HG03060 (cell line): ENCODE measurements around the gene PRG3.
"Not testable (repeated sequence)": the region's sequence is repeated elsewhere in the genome, so short reads cannot be mapped to it uniquely, and the experiment has no call there.

Experiments
- ATAC-seq: cut with Tn5 transposase; IDR thresholded peaks from one replicate; pipeline ENCODE4 v1.9.1; 2021; ENCODE audit warnings: low read depth, moderate number of reproducible peaks; ENCODE audit not compliant: unreplicated experiment

Gene PRG3

GRCh38 chr11:57363131-57364080, 17.5 kb downstream of the PRG3 start:
- ATAC-seq, result no peak

GRCh38 chr11:57361926-57362325, 19.0 kb downstream of the PRG3 start:
- no peak for ATAC-seq

GRCh38 chr11:57361420-57361819, 19.5 kb downstream of the PRG3 start:
- ATAC-seq, result not testable (repeated sequence)

- ATAC-seq, result no peak
These were observed 20.0 kb downstream of the PRG3 start for GRCh38 chr11:57360991-57361390.

- no peak for ATAC-seq
These were observed 20.9 kb downstream of the PRG3 start for GRCh38 chr11:57359896-57360690.

- ATAC-seq, result no peak
These were observed 21.6 kb downstream of the PRG3 start for GRCh38 chr11:57359396-57359795.

GRCh38 chr11:57358991-57359390, 22.0 kb downstream of the PRG3 start:
- no peak for ATAC-seq

GRCh38 chr11:57358543-57358961, 22.4 kb downstream of the PRG3 start:
- no peak for ATAC-seq

- no peak for ATAC-seq
These were observed 23.1 kb downstream of the PRG3 start for GRCh38 chr11:57357856-57358255.

GRCh38 chr11:57357310-57357709, 23.6 kb downstream of the PRG3 start:
- no peak for ATAC-seq

GRCh38 chr11:57356268-57356667, 24.7 kb downstream of the PRG3 start:
- ATAC-seq, result no peak

GRCh38 chr11:57354699-57355098, 26.3 kb downstream of the PRG3 start:
- ATAC-seq, result no peak

GRCh38 chr11:57353852-57354251, 27.1 kb downstream of the PRG3 start:
- ATAC-seq, result no peak

- no peak for ATAC-seq
These were observed 27.5 kb downstream of the PRG3 start for GRCh38 chr11:57353446-57353845.

GRCh38 chr11:57353036-57353435, 27.9 kb downstream of the PRG3 start:
- ATAC-seq, result no peak

GRCh38 chr11:57349491-57350274, 31.3 kb downstream of the PRG3 start:
- no peak for ATAC-seq

GRCh38 chr11:57348636-57349313, 32.2 kb downstream of the PRG3 start:
- no peak for ATAC-seq

- no peak for ATAC-seq
These were observed 32.9 kb downstream of the PRG3 start for GRCh38 chr11:57348052-57348451.

- ATAC-seq, result no peak
These were observed 33.6 kb downstream of the PRG3 start for GRCh38 chr11:57347336-57347735.

- ATAC-seq, result no peak
These were observed 35.3 kb downstream of the PRG3 start for GRCh38 chr11:57345555-57346211.
